Stimulated activated CD4-positive, alpha-beta T cell treated with anti-CD3 and anti-CD28 coated beads, TNF-alpha, amount 100 ng/mL, for 1 hour (primary cell): ENCODE data around the gene TBCB.
"Not testable (repeated sequence)": the region's sequence is repeated elsewhere in the genome, so short reads cannot be mapped to it uniquely, and the experiment has no call there.

Source experiments
- DNase-seq, 3 donors: peaks; one replicate each; pipeline ENCODE4 v3.0.0-alpha.2; 2020; ENCODE audit warnings: low read depth in 3 of 3, low spot score in 1 of 3

The TBCB gene

GRCh38 chr19:36101550-36102327 lies 13.5 kb upstream of the TBCB start:
- DNase-seq: no peak

DNA sequence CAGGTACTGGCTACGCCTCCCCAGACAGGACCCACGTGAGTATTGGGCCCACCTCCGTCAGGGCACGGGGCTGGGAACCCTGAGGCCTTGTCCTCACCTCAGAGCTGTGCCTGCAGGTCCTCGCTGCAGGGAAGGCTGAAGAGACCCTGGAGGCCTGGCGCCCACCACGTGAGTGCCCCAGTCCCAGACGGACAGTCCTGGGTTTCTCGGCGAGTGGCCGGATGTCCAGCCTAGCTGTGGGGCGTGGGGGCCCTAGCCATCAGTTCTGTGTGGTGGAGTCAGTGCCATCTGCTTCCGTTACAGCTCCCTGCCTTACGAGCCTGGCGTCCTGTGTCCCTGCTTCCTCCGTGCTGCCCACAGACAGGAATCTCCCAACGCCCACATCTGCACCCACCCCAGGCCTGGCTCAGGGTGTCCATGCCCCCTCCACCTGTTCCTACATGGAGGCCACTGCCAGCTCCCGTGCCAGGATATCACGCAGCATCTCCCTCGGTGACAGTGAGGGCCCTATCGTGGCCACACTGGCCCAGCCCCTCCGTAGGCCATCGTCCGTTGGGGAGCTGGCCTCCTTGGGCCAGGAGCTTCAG lies 12.1 kb upstream of the TBCB start:
- no peak for DNase-seq

DNA sequence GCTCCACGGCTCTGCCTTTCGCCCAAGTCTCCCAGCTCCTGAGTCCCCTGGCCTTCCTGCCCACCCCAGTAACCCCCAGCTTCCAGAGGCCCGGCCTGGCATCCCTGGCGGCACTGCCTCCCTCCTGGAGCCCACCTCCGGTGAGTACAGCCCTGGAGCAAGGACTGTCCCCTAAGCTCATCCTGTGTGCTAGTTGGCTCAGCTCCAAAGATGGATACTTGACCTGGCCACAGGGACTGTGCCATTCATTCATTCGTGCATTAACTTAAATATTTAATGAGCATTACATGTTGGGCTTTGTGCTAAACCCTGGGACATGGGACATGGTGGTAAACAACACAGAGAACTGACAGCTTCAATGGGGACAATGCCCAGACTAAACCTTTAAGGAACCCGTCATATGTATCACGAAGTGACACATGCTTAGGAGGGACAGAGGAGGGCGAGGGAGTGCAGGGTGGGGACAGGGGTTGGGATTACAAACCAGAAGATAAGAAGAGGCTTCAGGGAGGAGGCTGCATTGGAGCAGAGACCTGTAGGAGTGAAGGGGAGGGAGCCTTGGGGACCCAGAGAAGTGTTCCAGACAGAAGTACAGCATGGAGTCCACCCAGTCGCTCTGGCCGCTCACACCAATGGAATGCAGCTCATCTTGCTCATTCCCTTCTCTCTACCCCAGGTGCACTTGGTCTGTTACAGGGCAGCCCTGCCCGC lies 11.3 kb upstream of the TBCB start:
- DNase-seq: no peak

DNA sequence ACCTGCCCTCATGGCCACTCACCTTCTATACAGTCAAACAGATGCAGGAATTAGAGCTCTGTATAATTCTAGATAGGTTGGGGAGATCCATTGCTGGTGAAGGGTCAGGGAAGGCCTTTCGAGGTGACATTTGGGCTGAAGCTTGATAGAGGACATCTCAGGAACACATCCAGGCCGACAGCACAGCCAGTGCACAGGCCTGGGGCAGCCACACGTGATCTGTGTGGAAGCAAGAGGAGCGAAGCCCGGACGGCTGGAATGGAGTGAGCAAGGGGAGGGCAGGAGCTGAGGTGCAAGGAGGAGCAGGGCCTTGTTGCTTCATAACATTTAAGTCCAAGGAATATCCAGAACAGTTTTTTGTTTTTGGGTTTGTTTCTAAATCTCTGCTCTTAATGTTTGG lies 8.8 kb upstream of the TBCB start:
- no peak for DNase-seq

DNA sequence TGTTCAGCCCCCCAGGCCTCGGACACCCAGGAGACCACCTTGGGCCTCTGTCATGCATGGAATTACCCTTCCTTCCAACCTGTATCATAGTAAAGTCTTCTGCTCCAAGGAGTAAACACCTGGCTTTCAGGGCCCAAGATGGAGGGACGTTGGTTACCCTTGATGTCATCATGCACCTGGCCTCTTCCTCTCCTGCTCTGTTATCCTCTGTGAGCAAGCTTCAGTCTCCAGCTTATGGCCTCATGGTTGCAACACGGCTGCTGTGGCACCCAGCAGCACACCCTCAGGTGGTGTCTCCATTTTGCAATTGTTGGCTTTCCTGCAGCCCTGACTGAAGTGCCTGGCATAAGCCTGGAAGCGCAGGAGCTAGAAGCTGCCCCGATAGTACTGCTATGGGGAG lies 8.3 kb upstream of the TBCB start:
- DNase-seq: no peak

GRCh38 chr19:36108684-36109083 lies 6.6 kb upstream of the TBCB start:
- DNase-seq: no peak

DNA sequence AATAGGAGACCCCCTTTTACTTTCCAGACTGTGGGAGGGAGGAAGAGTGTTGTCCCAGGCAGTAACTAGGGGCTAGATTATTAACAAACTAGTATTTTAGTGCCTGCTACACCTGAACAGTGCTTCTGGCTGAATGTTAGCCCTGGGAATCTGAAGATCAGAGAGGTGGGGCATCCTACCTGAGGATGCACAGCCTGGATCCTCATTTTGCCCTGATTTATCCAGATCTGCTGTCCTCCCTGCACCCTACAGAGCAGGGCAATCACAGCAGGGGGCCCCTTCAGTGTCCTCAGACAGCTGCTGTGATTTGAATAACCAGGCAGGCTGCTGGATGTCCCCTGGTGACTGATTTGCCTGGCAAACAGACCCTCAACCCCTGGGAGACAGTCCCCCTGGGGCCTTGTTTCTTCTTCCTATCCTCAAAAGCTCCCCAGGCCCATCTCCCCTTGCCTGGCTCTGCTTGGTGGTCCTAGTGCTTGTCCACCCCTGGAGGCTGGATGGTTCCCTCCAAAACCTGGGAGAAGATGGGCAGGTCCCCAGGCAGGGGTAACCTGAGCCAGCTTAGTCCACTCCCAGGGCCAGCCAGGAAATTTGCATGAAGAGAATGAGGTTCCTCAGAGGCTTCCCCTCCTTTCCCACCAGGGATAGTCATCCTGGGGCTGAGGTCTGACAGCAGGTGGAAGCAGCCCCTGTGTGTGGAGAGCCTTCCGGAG lies 4.6 kb upstream of the TBCB start, which contains the start of gene OVOL3:
OVOL3 (plus strand) TSS at position 657 of the 713 bp plus-strand sequence. CDS start 60 bp downstream, outside the sequence.
- no peak for DNase-seq

- no peak for DNase-seq
These were observed 4.1 kb upstream of the TBCB start for GRCh38 chr19:36111200-36111539.

- DNase-seq: no peak
These were observed 2.6 kb upstream of the TBCB start for GRCh38 chr19:36112678-36113077.

DNA sequence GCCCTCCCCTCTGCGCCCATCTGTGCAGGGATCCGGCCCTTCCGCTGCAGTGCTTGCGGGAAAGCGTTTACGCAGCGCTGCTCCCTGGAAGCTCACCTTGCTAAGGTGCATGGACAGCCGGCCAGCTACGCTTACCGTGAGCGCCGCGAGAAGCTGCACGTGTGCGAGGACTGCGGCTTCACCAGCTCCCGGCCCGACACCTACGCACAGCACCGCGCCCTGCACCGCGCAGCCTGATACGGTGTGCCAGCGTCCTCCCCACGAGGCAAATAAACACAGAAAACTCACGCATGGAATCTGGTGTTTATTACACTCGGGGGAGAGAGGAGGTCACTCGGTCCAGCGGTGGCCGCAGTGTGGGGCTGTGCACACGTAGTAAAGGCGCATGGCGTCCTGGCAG lies 1.8 kb upstream of the TBCB start:
- no peak for DNase-seq

DNA sequence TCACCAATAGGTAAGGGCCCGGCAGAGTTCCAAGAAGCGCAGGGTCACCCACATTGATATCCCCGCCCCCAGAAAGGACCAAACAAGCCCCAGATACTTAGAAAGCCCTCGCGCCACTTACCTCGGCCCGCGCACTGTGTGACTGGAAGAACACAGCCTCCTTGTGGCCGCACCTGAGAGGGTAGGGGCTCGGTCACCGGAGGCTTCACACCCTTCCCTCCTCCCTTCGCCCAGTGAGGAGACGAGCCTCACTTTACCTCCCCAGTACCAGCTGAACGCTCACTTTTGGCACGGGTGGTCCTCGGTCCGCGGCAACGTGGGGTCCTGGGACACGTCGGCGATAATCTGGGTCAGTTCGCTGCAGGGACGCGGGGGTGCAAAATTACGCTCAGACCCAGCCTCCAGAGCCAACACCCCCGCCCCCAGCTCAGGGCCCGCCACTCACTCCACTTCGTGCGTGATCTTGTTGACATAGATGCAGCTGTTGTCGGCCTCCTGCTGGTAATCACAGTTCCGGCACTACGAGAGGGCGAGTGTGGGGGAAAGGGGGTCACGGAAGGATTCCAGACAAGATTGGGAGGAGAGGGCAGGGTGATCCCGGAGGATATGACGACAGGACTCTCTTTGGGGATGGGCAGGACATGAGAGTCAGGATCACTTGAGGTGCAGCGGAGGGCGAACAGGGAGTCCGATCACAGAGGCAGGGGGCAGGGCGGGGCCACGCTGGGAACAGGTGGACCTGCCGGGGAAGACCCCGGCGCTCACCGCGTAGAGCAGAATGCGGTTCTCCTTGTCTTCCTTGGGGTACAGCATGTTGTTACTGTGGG lies 1.2 kb upstream of the TBCB start:
- no peak for DNase-seq

DNA sequence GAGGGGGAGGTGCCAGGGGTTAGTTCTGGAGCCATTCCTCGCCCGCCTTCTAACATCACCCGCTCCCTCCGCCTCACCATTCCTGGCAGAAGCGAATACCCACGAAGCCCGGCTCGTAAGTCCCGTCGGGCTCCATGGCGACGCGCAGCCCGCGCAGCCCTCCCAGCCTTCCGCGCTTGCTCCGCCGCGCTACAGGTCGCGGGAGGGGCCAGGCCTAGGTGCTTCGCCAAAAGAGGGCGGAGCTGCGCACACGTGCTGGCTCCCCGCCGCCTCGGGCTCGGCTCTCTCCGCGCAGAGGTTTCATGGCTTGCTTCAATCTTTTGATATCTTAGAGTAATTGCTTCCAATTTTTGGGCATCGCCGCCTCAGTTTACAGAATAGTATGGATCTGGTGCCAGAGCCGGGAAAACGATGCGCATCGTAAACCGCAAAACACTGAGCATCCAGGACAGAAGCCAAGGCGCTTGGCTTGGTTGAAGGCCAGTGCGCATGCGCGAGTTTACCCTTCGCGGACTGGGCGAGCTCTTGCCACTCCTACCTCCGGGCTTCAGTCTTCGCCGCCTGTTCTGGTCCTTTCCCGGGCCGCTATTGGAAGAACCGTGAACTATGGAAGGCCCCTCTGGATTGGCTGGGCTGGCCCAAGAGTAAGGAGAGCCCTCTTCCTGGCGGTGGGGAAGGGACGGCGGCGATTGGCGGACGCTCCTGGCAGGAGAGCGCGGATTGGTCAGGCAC lies 381 bp upstream of the TBCB start, which contains the start of gene POLR2I:
POLR2I (minus strand) TSS at position 155 of the 732 bp plus-strand sequence; CDS start at position 136, 19 bp downstream.
- DNase-seq: peak; percentile 96 to 99 (median 98)

DNA sequence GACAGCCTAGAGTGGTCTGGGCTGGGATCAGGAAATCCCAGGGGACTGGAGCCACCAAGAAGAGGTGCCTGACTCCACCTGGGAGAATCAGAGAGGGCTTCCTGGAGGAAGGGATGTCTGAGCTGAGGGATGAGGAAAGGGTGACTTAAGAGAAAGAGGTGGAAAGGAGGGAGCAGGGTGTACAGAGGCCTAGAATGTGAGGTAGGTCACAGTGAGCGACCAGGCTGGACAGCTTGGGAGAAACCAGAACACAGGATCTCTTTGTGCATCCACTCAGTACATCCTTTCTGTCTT lies 1.0 kb downstream of the TBCB start:
- no peak for DNase-seq

DNA sequence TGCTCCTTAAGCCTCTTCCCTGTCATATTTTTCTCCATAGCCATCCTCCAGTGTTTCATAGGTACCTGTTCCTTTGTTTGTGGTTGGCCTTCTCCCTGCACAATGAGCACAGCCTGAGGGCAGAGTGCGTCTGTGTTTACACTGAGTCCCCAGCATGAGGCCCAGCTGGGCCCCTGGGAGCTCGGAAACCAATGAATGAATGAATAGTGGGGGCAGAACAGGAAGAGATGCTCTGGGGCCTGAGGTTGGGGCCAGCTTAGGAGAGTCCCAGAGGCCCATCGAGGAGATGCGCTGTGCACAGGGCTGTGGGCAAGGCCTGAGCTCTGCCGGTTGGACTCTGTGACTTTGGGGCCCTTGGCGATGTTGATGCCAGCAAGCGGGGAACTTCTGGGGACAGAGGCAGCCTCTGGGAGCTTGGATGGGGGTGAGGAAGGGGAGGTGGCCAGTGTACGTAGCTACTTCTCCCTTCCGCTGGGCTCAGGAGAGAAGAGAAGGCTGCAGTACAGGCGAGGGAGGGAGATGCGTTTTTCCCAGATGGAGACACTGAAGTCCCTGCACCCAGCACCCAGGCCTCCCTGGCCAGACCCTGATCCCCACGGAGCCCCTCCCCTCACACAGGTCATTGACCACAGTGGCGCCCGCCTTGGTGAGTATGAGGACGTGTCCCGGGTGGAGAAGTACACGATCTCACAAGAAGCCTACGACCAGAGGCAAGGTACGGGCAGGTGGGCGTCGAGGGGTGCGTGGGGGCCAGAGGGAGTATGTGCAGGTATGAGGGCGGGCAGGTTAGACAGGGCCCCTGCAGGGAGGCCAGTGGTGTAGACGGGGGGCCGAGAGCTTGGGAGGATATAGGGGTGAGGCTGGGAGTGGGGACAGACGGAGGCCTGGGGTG lies 5.1 kb downstream of the TBCB start:
- no peak for DNase-seq

DNA sequence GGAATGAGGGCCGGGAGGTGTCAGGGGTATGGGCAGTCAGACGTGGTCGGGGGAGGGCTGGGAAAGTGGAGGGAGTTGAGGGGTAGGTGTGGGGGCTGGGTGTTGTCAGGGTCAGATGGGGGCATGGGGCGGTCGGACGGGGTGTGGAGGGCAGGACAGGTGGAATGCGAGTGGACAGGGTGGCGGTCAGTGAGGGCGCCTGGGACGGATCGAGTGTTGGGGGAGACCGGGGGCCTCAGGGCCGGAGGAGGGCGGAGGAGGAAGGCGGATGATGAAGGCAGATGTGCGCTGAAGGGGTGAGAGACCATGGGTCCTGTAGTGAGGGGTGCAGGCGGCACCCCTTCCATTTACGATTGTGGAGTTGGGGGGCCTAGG lies 5.7 kb downstream of the TBCB start:
- no peak for DNase-seq

DNA sequence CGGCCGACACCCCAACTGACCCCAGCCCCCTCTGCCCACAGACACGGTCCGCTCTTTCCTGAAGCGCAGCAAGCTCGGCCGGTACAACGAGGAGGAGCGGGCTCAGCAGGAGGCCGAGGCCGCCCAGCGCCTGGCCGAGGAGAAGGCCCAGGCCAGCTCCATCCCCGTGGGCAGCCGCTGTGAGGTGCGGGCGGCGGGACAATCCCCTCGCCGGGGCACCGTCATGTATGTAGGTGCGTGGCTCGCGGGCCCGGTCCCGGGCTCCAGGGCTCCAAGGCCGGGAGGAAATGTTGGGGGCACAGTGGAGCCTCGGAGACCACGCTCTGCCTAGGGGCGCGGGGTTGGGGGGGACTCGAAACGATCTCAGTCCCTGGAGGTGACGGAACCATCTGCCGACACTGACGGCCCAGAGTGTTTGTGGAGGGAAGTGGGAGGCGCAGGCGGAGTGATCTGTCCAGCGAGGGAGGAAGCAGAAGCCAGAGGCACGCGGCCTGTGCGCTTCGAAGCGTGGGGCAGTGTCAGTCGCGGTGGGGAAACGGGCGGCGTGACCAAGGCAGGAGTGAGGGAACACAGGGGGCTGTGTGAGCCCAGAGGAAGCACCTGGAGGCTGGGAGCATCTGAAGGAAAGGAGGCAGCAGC lies 6.3 kb downstream of the TBCB start:
- DNase-seq: no peak

GRCh38 chr19:36125557-36125956 lies 10.3 kb downstream of the TBCB start:
- no peak for DNase-seq

- DNase-seq: no peak
These were observed 13.1 kb downstream of the TBCB start for GRCh38 chr19:36128392-36128736.

DNA sequence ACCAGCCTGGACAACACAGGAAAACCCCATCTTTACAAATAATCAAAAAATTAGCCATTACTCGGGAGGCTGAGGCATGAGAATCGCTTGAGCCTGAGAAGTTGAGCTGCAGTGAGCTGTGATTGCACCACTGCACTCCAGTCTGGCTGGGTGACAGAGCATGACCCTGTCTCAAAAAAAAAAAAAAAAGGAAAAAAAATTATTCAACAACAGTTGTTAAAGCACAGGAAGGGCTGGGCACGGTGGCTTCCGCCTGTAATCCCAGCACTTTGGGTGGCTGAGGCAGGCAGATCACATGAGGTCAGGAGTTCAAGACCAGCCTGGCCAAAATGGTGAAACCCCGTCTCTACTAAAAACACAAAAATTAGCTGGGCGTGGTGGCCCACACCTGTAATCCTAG lies 16.0 kb downstream of the TBCB start:
- DNase-seq: not testable (repeated sequence)
